ENCODE measurements around the gene P2RX4. TPM values are rescaled to one million over a fixed set of nuclear protein-coding genes. Genes with fewer than 3 reads are reported as not detected.

P2RX4 gene
- total and polyA plus RNA-seq, 2 of the 13 experiments (the other 11 are each of a cell fraction or from before 2014, with no cell fraction given), result 13.8 to 30.8 TPM

DNA sequence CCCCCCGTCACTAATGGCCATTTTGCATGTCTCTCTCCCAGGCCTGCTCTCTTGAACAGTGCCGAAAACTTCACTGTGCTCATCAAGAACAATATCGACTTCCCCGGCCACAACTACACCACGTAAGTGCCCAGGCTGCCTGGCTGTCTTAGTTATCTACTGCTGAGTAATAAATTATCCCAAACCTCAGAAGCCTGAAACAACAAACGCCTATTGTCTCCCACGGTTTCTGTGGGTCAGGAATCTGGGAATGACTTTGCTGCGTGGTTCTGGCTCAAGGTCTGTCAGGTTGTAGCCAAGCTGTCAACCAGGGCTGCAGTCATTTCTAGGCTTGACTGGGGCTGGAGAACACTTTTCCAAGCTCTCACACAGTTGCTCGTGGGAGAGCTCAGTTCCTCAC is 44.6 kb upstream of the P2RX4 start:
- H4K20me1 ChIP-seq (ENCODE audit: insufficient read depth, low read length), result no peaks in the 10 kb centered on the region
- H3K9ac ChIP-seq (ENCODE audit: insufficient read depth, low read depth, low read length), result no peak overlapping the region
- H3K27ac ChIP-seq (ENCODE audit: extremely low read length, insufficient read depth, low read length), result no peak overlapping the region
- in situ Hi-C loops (cut with HindIII; ENCODE audit: extremely low pct_ligation_motif_present, low pct_unique_long_range_greater_than_20kb), result no loop called here
- H2AFZ ChIP-seq (ENCODE audit: low read length), result no peak overlapping the region
- ChIA-PET POLR2A (no interaction called here), CTCF (ENCODE audit: low intra/inter-chr PET ratio, low total read pairs) (no interaction called here)
- H3K4me2 ChIP-seq (ENCODE audit: low read depth, low read length), result no peak overlapping the region
- intact Hi-C loops (cut with micrococcal nuclease; ENCODE audit: unreplicated experiment), result no loop called here
- H3K4me3 ChIP-seq (replicated peaks in 1 of 3; ENCODE audit: insufficient read depth in 1 of 3, low read depth in 2 of 3, low read length in 3 of 3), result no peak overlapping the region
- no peaks in the 10 kb centered on the region for H3K4me1 ChIP-seq (ENCODE audit: insufficient read depth, low read length)
- FAIRE-seq (no peak), ATAC-seq (no peak), DNase-seq (ENCODE audit: low spot score) (no peak)
- 48% methylated on average over 7 of the region's 9 CpGs for WGBS (ENCODE audit: low lambda C conversion rate)
- no TSS peak for BruUV-seq (replicated peaks)
- TF ChIP-seq ARNTL (CRISPR knock-in tag; IDR thresholded peaks at IDR 0.05) (no peak), HBP1 (CRISPR knock-in tag; IDR thresholded peaks at IDR 0.05; ENCODE audit: low read depth) (no peak), PAWR (CRISPR knock-in tag; IDR thresholded peaks at IDR 0.05; ENCODE audit: borderline replicate concordance) (no peak), ZNF670 (CRISPR knock-in tag; IDR thresholded peaks at IDR 0.05; ENCODE audit: borderline replicate concordance) (no peak), MEIS1 (CRISPR knock-in tag; IDR thresholded peaks at IDR 0.05; ENCODE audit: borderline replicate concordance) (no peak), TCF7L2 (IDR thresholded peaks at IDR 0.05; ENCODE audit: low read depth, low read length) (no peak), GTF2F1 (IDR thresholded peaks at IDR 0.05; ENCODE audit: low read length) (no peak), NFE2L2 (IDR thresholded peaks at IDR 0.05; ENCODE audit: low read length) (no peak), ZNF33A (CRISPR knock-in tag; IDR thresholded peaks at IDR 0.05; ENCODE audit: borderline replicate concordance) (no peak), ARNT (IDR thresholded peaks at IDR 0.05) (no peak), KDM6A (CRISPR knock-in tag; IDR thresholded peaks at IDR 0.05; ENCODE audit: low read depth) (no peak), MTF1 (CRISPR knock-in tag; IDR thresholded peaks at IDR 0.05) (no peak), DPF2 (CRISPR knock-in tag; IDR thresholded peaks at IDR 0.05; ENCODE audit: borderline replicate concordance, low read depth) (no peak), CCDC6 (CRISPR knock-in tag; IDR thresholded peaks at IDR 0.05) (no peak), ZKSCAN5 (CRISPR knock-in tag; IDR thresholded peaks at IDR 0.05) (no peak), ZNF850 (CRISPR knock-in tag; conservative IDR thresholded peaks at IDR 0.05) (no peak)
- TF ChIP-seq, protein P1, sequence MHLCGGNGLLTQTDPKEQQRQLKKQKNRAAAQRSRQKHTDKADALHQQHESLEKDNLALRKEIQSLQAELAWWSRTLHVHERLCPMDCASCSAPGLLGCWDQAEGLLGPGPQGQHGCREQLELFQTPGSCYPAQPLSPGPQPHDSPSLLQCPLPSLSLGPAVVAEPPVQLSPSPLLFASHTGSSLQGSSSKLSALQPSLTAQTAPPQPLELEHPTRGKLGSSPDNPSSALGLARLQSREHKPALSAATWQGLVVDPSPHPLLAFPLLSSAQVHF (CRISPR knock-in tag; IDR thresholded peaks at IDR 0.05), result no peak
- H3K79me2 ChIP-seq (ENCODE audit: insufficient read depth, low read length), result no peaks in the 10 kb centered on the region
- H3K27me3 ChIP-seq (ENCODE audit: control insufficient read depth in 1 of 2, insufficient read depth in 2 of 2, low read length in 2 of 2), result no peaks in the 10 kb centered on the region; a peak in 1 of 5 replicates
- no peaks in the 10 kb centered on the region for H3K9me3 ChIP-seq (ENCODE audit: low read length)
- H3K36me3 ChIP-seq (replicated peaks in 1 of 2; ENCODE audit: control insufficient read depth in 1 of 2, insufficient read depth in 2 of 2, low read length in 2 of 2), result no peaks in the 10 kb centered on the region
